GM12872 (cell line): ENCODE measurements around the gene CAMSAP1.

Experiments
- TF ChIP-seq, protein P1 (sequence below): IDR thresholded peaks from 3 replicates; pipeline ENCODE4 v1.5.1; 2011; ENCODE audit warnings: low read depth, mild to moderate bottlenecking, low read length, moderate library complexity; ENCODE audit not compliant: insufficient read depth

The CAMSAP1 gene

DNA sequence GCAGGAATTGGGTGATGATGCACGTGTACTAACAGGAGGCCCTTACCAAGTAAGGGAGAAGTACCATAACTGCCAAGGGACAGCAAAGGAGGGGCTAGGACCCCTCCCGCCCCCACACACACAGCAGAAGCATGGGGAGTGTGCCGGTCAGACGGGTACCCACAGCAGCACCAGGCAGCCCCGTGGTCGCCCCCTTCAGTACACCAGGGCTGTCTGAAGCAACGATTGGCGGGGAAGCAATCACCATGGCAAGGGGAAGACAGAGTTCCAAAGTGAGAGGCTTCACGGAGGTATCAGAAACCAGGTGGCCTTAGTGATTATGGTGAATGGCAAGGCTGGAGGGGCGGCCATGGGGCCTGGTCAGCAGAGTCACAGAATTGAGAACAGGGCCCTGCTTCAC is 72.2 kb downstream of the CAMSAP1 start:
- TF ChIP-seq, protein P1, sequence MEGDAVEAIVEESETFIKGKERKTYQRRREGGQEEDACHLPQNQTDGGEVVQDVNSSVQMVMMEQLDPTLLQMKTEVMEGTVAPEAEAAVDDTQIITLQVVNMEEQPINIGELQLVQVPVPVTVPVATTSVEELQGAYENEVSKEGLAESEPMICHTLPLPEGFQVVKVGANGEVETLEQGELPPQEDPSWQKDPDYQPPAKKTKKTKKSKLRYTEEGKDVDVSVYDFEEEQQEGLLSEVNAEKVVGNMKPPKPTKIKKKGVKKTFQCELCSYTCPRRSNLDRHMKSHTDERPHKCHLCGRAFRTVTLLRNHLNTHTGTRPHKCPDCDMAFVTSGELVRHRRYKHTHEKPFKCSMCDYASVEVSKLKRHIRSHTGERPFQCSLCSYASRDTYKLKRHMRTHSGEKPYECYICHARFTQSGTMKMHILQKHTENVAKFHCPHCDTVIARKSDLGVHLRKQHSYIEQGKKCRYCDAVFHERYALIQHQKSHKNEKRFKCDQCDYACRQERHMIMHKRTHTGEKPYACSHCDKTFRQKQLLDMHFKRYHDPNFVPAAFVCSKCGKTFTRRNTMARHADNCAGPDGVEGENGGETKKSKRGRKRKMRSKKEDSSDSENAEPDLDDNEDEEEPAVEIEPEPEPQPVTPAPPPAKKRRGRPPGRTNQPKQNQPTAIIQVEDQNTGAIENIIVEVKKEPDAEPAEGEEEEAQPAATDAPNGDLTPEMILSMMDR, result no peak

DNA sequence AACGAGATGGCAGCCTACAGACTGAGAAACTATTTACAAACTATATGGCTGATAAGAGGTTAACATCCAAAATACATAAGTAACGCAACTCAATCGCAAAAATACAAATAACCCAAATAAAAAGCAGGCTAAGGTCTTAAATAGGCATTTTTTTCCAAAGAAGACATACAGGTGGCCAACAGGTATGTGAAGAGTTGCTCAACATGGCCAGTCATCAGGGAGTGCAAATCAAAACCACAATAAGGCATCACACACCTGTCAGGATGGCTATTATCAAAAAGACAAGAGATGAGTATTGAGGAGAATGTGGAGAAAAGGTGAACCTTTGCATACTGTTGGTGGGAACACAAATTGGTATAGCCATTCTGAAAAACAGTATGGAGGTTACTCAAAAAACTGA is 73.5 kb downstream of the CAMSAP1 start:
- TF ChIP-seq, protein P1, result no peak

- TF ChIP-seq, protein P1, result no peak
Observed at GRCh38 chr9:135830496-135830895, 76.8 kb downstream of the CAMSAP1 start.

- TF ChIP-seq, protein P1, result no peak
Observed at GRCh38 chr9:135828656-135829055, 78.7 kb downstream of the CAMSAP1 start.

GRCh38 chr9:135827866-135828580 is 79.3 kb downstream of the CAMSAP1 start:
- TF ChIP-seq, protein P1, result no peak

DNA sequence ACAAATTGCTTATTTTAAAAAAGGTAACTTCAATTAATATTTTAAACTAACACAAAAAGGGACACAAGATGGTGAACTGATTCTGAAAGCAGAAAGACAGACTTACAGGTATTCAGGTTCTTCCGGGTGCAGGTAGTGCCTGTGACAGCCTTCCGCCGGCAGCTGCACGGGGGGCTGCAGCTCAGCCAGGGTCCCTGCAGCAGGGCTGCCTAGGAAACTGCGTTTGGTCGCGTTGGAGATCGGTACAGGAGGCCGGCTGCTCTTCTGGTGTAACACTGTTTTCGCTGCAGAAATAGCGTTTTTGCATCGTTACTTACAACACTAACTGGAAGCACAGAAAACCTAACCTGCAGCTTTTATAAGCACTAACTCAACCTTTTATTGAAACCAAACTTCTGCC is 80.0 kb downstream of the CAMSAP1 start:
- TF ChIP-seq, protein P1, result no peak

GRCh38 chr9:135826188-135826545 is 81.2 kb downstream of the CAMSAP1 start:
- TF ChIP-seq, protein P1, result no peak
